Nucleus accumbens (tissue), 56 donors: ENCODE measurements around the gene GRK4.
"Not testable (repeated sequence)": the region's sequence is repeated elsewhere in the genome, so short reads cannot be mapped to it uniquely, and the experiment has no call there.

Source experiments
- DNase-seq, 56 donors: peaks; one replicate each; lab custom pipeline; 2025; lab: John Stamatoyannopoulos, UW

GRK4 gene

DNA sequence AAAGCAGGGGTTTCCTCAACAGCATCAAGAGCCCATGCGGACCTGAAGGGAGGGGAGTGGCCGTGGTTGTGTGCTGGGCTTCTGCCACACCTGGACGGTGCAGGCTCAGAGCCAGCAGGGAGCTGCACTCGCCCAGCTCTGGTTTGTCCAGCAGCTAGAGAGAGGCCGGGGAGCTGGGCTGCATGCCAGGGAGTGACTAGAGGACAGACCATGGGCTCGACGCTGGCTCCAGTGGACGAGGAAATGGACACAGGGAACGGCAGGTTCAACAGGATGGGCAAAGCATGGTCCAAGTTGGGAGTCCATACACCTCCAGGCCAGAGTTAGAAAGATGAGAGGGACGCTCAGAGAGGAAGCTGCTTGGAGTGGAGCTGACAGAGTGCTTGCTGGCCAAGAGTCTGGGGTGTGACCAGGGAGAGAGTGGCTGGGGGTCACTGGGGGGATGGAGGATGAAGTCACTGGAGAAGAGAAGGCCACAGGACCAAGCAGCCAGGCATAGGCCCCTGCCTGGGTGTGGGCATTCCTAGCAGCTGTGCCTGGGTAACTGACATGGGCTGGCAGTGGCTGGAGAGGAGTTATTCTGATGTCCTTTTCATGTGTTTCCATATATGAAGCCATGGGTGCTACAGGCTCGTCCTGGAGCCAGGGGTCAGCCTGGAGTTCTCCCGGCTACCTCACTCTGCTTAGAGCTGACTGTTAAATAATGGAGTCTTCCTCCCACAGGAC is 68.1 kb downstream of the GRK4 start:
- DNase-seq: no peak

DNA sequence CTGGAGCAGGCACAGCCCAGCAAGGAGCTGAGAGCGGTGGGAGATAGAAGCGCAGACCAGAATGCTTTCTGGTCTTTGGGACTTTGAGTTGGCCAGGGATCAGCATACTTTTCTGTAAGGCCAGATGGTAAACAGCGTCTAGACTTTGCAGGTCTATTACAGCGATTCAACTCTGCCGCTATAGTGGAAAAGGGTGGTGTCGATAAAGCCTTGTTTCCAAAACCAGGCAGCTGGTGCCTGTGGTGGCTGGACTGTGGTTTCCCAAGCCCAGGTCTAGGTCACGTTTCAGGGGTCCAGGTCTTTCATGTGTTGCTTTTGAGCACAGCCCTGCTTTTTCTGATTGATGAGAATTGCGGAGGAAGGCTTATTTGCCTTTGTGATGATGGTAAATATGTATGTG is 70.9 kb downstream of the GRK4 start:
- DNase-seq: no peak

DNA sequence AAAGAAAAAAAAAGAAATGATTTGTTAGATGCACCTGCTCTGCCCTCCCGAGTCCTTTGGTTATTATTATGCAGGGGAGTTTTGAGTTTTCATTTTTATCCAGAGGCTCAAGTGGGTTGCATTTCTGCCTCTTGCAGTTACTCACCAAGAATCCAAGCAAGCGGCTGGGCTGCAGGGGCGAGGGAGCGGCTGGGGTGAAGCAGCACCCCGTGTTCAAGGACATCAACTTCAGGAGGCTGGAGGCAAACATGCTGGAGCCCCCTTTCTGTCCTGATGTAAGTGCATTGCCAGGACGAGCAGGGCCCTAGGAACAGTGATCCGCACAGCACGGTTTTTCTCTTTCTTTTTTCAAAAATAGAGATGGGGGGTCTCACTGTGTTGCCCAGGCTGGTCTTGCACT is 71.9 kb downstream of the GRK4 start:
- no peak for DNase-seq

DNA sequence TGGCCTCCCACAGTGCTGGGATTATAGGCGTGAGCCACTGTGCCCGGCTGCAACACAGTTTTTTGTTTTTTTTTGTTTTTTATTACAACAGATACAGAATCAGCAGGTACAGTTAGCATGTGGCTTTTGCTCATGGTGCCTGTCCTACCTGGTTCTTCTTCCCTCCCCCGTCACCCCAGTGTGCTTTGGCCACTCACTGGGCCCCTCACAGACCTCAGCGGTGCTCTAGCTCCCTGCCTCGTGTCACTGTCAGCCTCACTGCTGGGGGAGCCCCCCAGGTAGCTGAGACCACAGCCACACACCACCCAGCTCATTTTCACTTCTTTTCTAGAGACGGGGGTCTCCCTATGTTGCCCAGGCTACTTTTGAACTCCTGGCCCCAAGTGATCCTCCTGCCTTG is 72.3 kb downstream of the GRK4 start:
- no peak for DNase-seq

DNA sequence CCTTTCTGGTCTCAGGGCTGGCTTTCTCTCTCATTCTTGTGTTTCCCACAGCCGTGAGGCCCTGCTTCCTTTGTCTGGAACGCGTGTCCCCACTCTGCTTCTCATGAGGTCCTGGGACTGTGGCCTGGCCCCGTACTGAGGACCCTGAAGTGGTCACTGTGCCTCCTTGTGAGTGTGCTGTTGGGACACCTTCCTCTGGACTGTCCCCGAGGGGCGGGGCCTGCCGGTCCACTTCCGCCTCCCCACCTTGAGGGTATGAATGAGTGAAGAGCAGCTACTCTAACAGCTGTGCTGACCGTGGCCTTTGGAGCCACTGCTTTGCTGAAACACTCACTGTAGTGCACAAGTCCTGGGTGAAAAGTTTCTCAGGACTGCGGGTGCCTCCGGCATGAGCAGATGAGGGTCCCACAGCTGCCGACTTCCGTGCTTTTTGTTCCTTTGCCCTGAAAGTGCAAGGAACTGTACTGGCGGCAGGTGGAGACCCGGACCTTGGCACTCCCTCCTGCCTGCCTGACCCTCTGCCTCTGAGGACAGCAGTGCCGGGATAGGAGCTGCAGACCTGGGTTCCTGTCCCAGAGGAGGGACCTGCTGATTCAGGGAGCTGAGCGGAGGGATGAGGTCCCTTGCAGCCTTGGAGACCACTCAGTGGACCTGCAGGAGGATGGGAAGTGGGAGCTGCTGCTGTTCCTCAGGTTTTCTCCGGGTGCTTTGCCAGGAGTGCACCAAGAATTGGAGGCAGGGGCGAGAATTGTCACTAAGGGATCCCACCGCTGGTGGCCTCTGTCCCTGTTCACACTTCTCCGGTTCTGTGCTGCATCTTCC is 73.0 kb downstream of the GRK4 start:
- no peak for DNase-seq

DNA sequence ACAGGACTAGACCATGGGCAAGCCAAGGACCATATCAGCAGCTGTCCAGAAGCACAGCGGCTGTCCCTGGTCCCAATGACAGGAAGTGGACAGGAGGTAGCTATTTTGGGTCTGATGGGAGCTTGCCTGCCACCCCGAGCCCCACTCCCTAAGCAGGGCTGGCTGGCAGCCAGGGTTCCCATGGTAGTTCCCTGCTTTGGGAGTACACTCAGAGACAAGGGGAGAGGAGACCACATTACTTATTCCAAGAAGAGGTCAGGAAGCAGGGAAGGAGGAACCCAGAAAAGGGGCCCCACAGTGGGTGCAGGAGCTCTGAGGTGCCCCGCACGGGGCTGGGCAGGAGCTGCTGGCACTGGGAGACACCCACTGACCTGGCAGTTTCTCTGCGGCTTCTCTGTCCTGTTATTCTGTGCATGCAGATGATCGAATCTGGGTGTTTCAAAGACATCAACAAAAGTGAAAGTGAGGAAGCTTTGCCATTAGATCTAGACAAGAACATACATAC is 74.6 kb downstream of the GRK4 start:
- DNase-seq: peak in 1 of 56 donors; percentile 43

DNA sequence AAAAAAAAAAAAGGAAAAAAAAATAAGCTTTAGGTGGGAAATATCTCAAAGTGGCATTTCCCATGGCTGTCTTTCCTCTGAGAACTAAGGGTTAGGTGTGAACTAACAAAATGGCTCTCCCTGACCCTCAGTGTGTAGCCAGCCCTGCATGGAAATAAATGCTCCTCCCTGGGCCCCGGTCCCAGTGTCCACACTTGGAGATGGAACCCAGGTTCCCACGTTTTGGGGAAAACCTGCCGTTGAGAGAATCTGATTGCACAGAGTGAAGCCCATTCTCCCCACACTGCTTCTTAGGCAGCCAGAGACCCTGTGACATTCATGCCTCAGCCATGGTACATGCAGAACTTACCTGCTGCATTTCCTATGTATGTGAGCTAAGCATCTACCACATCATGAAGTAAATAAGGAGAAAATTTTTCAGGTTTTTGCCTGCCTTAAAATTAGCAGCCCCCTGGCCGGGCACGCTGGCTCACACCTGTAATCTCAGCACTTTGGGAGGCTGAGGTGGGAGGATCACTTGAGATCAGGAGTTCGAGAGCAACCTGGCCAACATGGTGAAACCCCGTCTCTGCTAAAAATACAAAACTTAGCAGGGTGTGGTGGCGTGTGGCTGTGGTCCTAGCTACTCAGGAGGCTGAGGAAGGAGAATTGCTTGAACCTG is 76.5 kb downstream of the GRK4 start:
- DNase-seq: no peak

DNA sequence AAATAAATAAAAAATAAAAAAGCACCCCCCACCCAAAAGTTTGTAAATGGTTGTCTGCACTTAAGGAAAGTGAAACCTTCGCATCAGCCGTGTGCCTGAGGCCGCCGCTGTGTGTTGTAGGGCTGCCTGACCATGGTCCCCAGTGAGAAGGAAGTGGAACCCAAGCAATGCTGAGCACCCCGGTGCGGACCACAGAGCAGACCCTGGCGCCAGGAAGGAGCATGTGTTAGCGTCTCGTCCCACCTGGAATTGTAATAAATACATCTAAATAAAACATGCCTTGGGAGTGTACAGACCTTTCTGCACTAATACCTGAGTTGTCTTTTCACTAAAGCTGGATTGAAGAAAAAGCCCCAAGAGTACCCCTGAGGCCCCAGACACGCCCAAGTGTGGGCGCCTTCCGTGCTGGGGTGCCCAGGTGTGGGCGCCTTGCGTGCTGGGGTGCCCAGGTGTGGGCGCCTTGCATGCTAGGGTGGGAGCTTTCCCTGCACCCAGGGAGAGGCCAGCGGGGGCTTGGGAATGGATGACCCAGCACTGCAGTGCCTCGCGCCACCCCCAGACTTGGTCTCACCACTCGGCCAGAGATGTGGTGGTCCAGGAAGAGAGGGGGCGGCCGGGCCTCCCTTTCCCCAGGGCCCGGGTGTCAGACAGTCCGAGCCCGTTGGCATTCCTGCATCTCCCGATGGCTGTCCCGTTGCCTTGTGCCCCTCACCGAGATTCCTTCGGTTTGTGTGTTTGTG is 77.3 kb downstream of the GRK4 start:
- DNase-seq: no peak

DNA sequence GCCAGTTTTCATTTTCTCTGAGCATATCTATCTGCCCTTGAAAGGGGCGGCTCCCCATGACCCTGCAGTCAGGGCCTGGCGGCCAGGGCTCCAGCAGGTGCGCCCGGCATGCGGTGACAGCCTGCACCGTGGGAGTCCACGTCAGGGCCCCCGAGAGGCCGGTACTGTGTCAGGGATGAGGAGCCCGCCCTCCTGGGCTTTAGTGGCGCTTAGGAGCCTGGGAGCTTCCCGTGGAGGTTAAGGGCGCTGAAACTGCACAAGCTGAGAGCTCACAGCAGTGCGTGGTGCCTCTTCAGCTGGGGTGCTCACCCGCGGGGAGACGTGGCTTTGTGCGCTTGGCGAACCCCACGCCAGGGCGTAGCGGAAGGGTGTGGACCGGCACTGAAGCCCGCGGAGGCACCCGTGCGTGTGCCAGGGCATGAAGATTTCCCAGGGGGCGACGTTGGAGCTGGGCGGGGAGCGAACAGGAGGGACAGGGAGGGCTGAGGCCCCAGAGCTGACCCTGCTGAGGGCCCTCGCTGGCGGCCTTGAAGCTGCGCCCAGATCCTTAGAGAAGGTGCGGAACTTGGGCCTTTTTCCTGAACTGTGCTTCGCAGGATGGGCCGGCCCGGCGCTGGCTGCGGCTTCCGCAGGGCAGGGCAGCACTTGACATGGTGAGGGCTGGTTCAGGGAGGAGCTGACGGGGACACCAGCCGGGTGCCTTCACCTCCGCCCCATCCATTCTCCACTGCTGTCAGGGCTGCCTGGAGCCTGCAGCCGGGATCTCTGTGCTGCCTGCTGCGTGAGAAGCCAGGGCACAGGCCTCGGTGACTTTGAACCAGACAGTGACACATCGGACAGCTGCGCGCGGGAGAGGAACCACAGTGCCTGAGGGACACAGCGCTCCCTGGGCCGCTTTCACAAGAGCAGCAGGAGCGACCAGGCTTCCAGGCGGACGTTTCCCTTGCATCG is 78.1 kb downstream of the GRK4 start:
- DNase-seq: peak in 14 of 56 donors; percentile 8 to 55 (median 34)

DNA sequence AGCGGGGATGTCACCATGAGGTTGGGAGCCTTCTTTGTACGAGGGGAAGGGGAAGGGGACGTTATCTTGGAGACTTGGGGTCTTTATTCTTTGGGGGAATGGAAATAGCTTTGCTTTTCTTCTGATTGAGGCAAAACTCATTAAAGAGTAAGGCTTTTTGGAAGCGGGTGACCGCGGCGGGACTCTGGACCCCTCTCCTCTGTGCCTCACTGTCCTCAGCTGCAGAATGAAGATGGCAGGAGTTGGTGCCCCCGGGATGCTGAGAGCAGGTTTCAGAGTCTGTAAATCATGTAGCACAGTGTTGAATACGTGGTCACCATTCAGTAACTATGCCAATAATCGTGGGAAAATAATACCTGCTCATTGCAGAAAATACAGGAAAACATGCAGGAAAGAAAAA is 78.9 kb downstream of the GRK4 start:
- no peak for DNase-seq

DNA sequence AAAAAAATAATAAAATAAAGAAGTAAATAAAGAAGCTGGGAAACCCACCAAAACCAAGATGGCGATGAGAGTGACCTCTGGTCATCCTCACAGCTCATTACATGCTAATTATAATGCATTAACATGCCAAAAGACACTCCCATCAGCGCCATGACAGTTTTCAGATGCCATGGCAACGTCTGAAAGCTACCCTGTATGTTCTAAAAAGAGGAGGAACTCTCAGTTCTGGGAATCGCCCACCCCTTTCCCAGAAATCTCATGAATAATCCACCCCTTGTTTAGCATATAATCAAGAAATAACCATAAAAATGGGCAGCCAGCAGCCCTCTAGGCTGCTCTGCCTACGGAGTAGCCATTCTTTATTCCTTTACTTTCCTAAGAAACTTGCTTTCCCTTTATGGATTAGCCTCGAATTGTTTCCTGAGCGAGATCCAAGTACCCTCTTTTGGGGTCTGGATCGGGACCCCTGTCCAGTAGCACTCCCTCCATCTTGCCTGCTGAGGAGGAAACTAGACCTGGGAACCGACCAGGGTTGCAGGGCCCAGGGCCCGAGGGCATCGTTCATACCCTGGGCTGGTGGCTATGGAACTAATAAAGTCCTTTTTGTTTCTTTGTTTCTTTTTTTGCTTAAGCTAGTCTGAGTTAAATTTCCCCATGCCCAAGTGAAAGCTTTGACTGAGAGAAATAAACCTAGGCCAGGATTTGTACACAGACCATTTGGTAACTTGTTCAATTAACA is 80.1 kb downstream of the GRK4 start:
- DNase-seq: no peak

DNA sequence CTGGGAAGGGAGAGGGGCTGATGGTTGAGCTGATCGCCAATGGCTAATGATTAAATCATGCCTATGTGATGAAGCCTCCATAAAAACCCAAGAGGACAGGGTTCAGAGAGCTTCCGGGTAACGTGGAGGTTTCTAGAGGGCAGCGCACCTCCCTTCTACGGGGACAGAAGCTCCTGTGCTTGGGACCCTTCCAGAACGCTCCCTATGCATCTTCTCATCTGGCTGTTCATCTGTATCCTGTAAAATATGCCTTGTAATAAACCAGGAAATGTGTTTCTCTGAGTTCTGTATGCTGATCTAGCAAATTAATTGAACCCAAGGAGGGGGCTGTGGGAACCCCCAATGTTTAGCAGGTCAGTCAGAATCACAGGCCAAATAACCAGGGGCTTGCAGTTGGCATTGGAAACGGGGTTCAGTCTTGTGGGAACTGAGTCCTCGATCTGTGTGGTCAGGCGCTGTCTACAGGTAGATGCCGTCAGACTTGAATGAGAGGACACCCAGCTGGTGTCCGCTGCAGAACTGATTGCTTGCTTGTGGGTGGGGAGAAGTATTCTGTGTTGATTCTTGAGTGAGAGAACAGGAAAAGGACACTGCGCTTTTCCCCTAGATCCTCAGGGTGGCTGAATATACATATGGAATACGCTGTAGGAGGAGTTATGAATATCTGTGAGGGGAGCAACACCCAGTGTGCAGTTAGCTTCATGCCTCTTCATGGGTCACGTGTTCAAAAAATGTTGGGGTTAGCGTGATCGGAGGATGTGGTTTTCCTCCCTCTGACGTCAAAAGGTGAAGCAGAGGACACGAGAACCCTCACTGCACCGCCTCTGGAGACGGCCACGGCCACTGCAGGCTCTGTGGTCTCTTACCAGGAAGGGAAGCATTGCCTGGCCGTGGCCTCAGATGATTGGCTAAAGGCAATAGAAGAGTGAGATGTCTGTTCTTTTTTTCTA is 81.8 kb downstream of the GRK4 start:
- DNase-seq: peak in 1 of 56 donors; percentile 9

DNA sequence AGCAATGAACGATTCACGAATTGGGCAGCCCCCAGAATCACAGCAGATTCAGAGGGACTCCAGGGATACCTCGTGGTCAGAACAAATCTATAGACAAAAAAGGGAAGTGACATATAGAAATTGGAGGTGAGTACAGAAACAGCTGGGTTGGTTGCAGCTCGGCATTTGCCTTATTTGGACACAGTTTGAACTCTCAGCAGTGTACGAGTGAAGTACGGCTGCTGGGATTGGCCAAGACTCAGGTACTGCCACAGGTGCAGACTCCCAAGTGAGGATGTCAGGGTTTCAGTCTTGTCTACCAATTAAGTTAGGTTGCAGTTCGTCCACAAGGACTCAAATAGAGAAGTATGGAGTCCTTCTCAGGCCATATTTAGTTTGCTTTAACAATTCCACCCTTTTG is 82.8 kb downstream of the GRK4 start:
- DNase-seq: no peak

DNA sequence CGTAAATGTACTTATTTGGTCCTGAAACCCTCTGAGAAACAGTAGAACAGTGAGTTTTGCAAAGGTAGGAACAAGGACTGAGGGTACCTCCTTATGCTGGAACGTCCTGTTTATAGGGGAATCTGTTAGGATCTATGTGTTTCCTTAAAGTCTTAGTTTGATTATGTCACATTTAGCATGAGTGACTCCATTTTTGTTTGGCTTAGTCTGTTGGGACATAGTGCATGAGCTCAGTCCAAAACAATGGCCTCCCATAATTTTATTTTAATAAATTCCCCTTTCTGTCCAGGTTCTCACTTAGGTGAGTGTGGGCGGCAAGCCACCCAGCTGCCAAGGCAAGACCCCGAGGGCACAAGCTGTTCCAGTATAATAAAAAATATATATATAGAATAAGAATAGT is 83.3 kb downstream of the GRK4 start:
- no peak for DNase-seq

DNA sequence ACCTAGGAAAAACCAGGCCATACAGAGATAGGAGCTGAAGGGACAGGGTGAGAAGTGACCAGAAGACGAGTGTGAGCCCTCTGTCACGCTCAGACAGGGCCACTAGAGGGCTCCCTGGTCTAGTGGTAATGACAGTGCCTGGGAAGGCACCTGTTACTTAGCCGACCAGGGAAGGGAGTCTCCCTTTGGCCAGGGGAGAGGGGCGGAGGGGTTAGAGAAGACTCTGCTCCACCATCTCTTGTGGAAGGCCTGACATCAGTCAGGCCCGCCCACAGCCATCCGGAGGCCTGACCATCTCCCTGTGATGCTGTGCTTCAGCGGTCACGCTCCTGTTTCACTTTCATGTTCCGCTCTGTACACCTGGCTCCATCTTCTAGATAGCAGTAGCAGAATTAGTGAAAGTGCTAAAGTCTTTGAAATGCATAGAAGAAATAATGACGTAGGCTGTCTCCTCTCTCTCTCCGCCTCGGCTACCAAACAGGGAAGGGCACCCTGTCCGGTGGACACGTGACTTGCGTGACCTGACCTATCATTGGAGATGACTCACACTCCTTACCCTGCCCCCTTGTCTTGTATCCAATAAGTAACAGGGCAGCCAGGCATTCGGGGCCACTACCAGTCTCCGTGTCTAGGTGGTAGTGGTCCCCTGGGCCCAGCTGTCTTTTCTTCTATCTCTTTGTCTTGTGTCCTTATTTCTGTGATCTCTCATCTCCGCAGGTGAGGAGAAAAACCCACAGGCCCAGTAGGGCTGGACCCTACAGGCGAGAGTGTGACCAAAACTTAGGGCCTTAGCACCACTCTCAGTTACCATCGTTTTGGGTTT is 84.3 kb downstream of the GRK4 start:
- DNase-seq: peak in 33 of 56 donors; percentile 9 to 78 (median 28)

DNA sequence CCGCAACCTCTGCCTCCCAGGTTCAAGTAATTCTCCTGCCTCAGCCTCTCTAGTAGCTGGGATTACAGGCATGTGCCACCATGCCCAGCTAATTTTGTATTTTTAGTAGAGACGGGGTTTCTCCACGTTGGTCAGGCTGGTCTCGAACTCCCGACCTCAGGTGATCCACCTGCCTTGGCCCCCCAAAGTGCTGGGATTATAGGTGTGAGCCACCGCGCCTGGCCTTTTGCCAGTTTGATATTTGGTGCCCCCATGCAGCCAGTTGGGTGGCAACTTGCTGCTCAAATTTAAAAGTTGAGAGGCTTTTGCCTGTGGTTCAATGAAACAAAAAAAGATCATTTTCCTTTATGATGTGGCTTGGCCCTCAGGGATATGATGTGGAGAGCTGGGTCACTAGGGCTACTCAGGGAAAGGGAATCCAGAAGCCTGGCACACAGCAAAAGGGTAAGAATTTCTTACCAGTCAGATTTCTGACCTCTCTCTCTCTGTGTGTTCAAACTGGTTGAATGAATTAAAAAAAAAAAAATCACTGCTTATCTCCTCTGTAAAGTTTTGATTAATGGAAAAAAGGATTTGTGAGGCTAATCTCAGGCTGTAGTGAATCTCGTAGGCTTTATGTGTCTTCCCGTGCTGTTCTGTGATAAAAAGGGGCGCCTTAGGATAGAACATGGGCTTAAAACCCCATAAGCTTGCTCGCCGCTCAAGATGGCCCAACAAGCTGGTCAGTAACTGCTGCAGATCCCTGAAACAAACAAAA is 87.9 kb downstream of the GRK4 start:
- not testable (repeated sequence) for DNase-seq
